ENCODE results near the gene ARHGAP31. TPM values are rescaled to one million over a fixed set of nuclear protein-coding genes. Genes with fewer than 3 reads are reported as not detected.
"Not testable (repeated sequence)": the region's sequence is repeated elsewhere in the genome, so short reads cannot be mapped to it uniquely, and the experiment has no call there.

ARHGAP31 gene
- total RNA-seq, 3 donors from 2014 or later (not counting 1 experiment from before 2014, with no cell fraction given): 4.1 to 8.4 (median 8.4) TPM

GRCh38 chr3:119305286-119305685 lies 11.1 kb downstream of the ARHGAP31 start:
- Mint-ChIP-seq H3K9me3 (no peaks in the 10 kb centered on the region), H3K27me3 (ENCODE audit: low read depth in 2 of 2) (no peaks in the 10 kb centered on the region), H3K4me1 (peaks cover 19 to 20% of the 10 kb centered on the region in 2 donors), H3K4me3 (no peak overlapping the region), H3K27ac (no peak overlapping the region), H3K36me3 (no peaks in the 10 kb centered on the region)
- H3K27me3 ChIP-seq (ENCODE audit: control insufficient read depth, insufficient read depth, low read length): no peaks in the 10 kb centered on the region
- no peaks in the 10 kb centered on the region for H3K36me3 ChIP-seq (ENCODE audit: control insufficient read depth, insufficient read depth, low read length)
- DNase-seq: no peak
- TF ChIP-seq CTCF (IDR thresholded peaks at IDR 0.05): no peak
- no peak for ATAC-seq
- intact Hi-C loops (cut with micrococcal nuclease): no loop called here
- no peak overlapping the region for H3K27ac ChIP-seq (ENCODE audit: low read length)
- H3K4me3 ChIP-seq (ENCODE audit: low read length): no peak overlapping the region
- 94% methylated on average over 1 of the region's 1 CpG for WGBS (ENCODE audit: insufficient coverage)
- no peaks in the 10 kb centered on the region for H3K9me3 ChIP-seq (ENCODE audit: control insufficient read depth, insufficient read depth, low read length)
- peaks cover 16% of the 10 kb centered on the region for H3K4me1 ChIP-seq (ENCODE audit: control insufficient read depth, insufficient read depth, low read length)

GRCh38 chr3:119306378-119306777 lies 12.2 kb downstream of the ARHGAP31 start:
- H3K27me3 Mint-ChIP-seq (ENCODE audit: low read depth in 2 of 2); H3K36me3 Mint-ChIP-seq; H3K4me3 Mint-ChIP-seq; H3K27ac Mint-ChIP-seq; H3K36me3 ChIP-seq (ENCODE audit: control insufficient read depth, insufficient read depth, low read length); H3K4me3 ChIP-seq (ENCODE audit: low read length); ATAC-seq; H3K27ac ChIP-seq (ENCODE audit: low read length); H3K9me3 ChIP-seq (ENCODE audit: control insufficient read depth, insufficient read depth, low read length); H3K27me3 ChIP-seq (ENCODE audit: control insufficient read depth, insufficient read depth, low read length); H3K9me3 Mint-ChIP-seq; intact Hi-C loops (cut with micrococcal nuclease); DNase-seq: not testable (repeated sequence)
- peaks cover 16 to 20% of the 10 kb centered on the region in 2 donors for H3K4me1 Mint-ChIP-seq
- H3K4me1 ChIP-seq (ENCODE audit: control insufficient read depth, insufficient read depth, low read length): peaks cover 10% of the 10 kb centered on the region
- 96% methylated on average over 9 of the region's 9 CpGs for WGBS (ENCODE audit: insufficient coverage)

GRCh38 chr3:119308355-119308754 lies 14.2 kb downstream of the ARHGAP31 start:
- Mint-ChIP-seq H3K4me3 (no peak overlapping the region), H3K36me3 (no peaks in the 10 kb centered on the region), H3K9me3 (no peaks in the 10 kb centered on the region), H3K4me1 (peaks cover 6 to 10% of the 10 kb centered on the region in 2 donors), H3K27me3 (ENCODE audit: low read depth in 2 of 2) (no peaks in the 10 kb centered on the region), H3K27ac (no peak overlapping the region)
- no peak for TF ChIP-seq CTCF (IDR thresholded peaks at IDR 0.05)
- Histone ChIP-seq H3K4me3 (ENCODE audit: low read length) (no peak overlapping the region), H3K27ac (ENCODE audit: low read length) (no peak overlapping the region), H3K27me3 (ENCODE audit: control insufficient read depth, insufficient read depth, low read length) (no peaks in the 10 kb centered on the region), H3K9me3 (ENCODE audit: control insufficient read depth, insufficient read depth, low read length) (no peaks in the 10 kb centered on the region), H3K4me1 (ENCODE audit: control insufficient read depth, insufficient read depth, low read length) (peaks cover under 1% of the 10 kb centered on the region), H3K36me3 (ENCODE audit: control insufficient read depth, insufficient read depth, low read length) (no peaks in the 10 kb centered on the region)
- 100% methylated on average over 1 of the region's 1 CpG for WGBS (ENCODE audit: insufficient coverage)
- no peak for DNase-seq
- no peak for ATAC-seq
- intact Hi-C loops (cut with micrococcal nuclease): no loop called here

DNA sequence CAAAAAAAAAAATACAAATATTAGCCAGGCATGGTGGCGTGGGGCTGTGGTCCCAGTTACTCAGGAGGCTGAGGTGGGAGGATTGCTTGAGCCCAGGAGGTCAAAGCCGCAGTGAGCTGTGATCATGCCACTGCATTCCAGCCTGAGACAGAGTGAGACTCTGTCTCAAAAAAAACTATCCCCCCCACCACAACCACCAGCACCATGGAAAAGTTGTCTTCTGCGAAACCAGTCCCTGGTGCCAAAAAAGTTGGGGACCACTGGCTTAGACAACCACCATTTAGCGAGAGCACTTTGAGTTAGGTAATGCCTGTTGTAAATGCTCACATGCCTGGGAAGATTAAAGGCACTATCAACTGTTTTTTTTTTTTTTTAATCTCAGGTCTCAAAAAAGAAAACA lies 15.4 kb downstream of the ARHGAP31 start:
- ATAC-seq: no peak
- Mint-ChIP-seq H3K9me3 (no peaks in the 10 kb centered on the region), H3K27ac (no peak overlapping the region), H3K27me3 (ENCODE audit: low read depth in 2 of 2) (no peaks in the 10 kb centered on the region), H3K4me1 (peaks cover 6 to 10% of the 10 kb centered on the region in 2 donors), H3K36me3 (no peaks in the 10 kb centered on the region), H3K4me3 (no peak overlapping the region)
- DNase-seq: no peak
- TF ChIP-seq CTCF (IDR thresholded peaks at IDR 0.05): no peak
- 100% methylated on average over 4 of the region's 4 CpGs for WGBS (ENCODE audit: insufficient coverage)
- Histone ChIP-seq H3K4me3 (ENCODE audit: low read length) (no peak overlapping the region), H3K27me3 (ENCODE audit: control insufficient read depth, insufficient read depth, low read length) (no peaks in the 10 kb centered on the region), H3K36me3 (ENCODE audit: control insufficient read depth, insufficient read depth, low read length) (no peaks in the 10 kb centered on the region), H3K9me3 (ENCODE audit: control insufficient read depth, insufficient read depth, low read length) (no peaks in the 10 kb centered on the region), H3K4me1 (ENCODE audit: control insufficient read depth, insufficient read depth, low read length) (no peaks in the 10 kb centered on the region), H3K27ac (ENCODE audit: low read length) (no peak overlapping the region)
- intact Hi-C loops (cut with micrococcal nuclease): no loop called here

All from natural killer cell (primary cell).